C4-2B (cell line): ENCODE data around the gene SAPCD1.
A peak's percentile ranks its signal among the peaks of the same experiment; 100 is the strongest.

Experiments
- H3K27ac ChIP-seq: fragments of 450-650 bp; 2 replicates; pipeline ENCODE4 v1.5.1; 2017
- ZFX ChIP-seq: fragments of 450-650 bp; IDR thresholded peaks from 2 replicates; pipeline ENCODE4 v1.6.1; 2017
- TF ChIP-seq, protein P1 (sequence below): fragments of 450-650 bp; conservative IDR thresholded peaks from 2 replicates; pipeline ENCODE4 v1.5.1; 2017; ENCODE audit warnings: mild to moderate bottlenecking

SAPCD1 gene

DNA sequence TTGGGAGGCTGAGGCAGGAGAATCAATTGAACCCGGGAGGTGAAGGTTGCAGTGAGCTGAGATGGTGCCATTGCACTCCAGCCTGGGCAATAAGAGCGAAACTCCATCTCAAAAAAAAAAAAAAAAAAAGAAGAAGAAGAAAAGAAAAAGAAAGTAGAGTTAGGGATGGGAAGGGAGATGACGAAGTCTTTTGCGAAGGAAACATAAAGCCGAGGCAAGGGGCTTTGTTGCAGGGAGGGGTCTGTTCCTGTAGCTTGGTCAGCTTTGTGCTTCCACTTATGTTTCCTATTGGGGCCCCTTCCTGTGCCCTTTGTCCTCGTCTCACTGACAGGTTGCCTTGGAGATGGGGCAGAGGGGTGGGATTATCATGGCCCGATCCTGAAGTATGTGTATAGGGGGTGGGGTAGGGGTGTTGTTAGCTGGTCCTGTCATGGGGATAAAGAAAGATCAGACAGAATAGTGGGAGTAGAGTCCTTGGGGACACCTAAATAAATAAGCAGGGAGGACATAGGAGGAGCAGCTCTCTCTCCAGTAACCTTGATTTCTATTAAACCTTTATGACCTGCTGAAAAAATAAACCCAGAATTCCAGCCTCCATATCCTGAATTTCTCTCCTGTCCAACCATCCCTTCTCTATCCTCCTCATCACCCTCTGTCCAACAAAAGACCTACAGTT is 25.0 kb upstream of the SAPCD1 start:
- peak overlapping the region; percentile 95 for H3K27ac ChIP-seq
- TF ChIP-seq ZFX, result no peak
- TF ChIP-seq, protein P1, sequence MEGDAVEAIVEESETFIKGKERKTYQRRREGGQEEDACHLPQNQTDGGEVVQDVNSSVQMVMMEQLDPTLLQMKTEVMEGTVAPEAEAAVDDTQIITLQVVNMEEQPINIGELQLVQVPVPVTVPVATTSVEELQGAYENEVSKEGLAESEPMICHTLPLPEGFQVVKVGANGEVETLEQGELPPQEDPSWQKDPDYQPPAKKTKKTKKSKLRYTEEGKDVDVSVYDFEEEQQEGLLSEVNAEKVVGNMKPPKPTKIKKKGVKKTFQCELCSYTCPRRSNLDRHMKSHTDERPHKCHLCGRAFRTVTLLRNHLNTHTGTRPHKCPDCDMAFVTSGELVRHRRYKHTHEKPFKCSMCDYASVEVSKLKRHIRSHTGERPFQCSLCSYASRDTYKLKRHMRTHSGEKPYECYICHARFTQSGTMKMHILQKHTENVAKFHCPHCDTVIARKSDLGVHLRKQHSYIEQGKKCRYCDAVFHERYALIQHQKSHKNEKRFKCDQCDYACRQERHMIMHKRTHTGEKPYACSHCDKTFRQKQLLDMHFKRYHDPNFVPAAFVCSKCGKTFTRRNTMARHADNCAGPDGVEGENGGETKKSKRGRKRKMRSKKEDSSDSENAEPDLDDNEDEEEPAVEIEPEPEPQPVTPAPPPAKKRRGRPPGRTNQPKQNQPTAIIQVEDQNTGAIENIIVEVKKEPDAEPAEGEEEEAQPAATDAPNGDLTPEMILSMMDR, result no peak

DNA sequence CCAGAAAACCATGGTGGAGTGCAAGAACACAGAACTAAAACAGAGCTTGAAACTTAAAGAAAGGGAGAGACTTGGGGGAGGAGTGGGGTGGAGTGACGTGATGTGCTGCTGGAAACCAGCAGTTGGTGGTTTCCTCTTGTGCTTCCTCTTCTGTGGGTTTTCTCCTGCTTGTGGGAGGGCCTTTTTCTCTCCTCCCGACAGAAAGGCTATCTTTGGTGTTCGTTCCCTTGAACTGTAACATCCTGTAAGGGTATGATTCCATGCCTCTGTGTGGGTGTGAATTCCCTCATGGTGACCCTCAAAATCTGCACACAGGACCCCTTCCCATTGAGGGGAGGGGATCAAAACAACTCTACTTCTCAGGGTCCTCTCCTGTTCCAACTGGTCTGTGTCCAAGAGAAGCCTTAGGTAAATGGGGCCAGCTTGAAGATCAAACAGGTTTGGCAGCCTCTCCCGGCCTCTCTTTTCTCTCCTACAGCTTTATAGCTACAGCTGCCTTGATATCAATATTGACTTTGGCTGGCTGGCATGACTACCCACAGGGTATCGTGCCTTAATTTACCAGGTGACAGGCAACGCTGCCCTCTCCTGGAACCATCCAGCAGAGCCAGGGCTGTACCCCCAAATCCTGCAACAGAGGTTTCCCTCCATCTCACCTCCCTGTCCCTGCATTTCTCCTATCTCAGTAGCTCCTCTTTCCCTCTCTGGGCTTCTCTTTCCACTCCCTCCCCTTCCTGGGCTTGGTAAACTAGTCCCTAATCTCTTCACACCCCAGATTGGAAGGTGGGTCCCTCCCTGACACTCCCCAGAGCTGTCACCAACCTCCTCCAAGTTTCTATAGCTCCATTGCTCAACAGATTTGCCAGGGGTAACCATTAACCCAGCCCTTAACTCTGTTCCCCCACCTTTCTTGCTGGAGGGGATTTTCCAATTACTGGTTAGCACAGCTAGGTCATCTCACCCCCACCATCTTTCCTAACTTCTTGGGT is 24.2 kb upstream of the SAPCD1 start:
- peak overlapping the region; percentile 95 for H3K27ac ChIP-seq
- TF ChIP-seq ZFX, result no peak
- TF ChIP-seq, protein P1, result peak; percentile 54

DNA sequence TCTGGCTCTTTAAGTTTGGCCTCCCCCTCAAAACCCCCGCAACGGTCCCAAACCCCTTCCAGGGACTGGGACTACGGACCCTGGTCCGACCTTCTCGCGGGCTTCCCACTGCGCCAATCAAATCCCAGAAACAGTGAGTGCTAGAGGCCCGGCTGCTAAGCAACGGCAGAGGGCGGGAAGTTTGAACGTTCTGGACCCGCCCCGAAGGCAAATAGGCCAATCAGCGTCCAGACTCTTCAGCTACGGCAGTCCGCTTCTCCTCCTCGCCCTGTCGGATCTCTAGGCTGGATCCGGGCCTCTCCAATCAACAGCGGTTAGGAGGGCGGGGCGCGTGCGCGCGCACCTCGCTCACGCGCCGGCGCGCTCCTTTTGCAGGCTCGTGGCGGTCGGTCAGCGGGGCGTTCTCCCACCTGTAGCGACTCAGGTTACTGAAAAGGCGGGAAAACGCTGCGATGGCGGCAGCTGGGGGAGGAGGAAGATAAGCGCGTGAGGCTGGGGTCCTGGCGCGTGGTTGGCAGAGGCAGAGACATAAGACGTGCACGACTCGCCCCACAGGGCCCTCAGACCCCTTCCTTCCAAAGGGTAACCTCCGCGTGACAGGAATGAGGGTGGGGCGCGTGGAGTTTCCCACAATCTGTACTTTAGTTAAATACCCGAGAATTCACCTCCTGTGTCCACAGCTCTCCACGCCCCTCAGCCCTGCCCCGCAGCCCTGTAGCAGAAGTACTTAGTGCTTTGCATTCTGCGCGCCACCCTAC is 22.6 kb upstream of the SAPCD1 start, which contains the start of gene MSH5:
Gene MSH5 (plus strand): TSS at position 367 of the 758 bp plus-strand sequence. CDS start 462 bp downstream, outside the sequence.
- H3K27ac ChIP-seq, result peak within 1 kb of the TSS; percentile 95
- peak; percentile 54; the same call in 1 of the 2 replicates for TF ChIP-seq ZFX
- TF ChIP-seq, protein P1, result no peak

DNA sequence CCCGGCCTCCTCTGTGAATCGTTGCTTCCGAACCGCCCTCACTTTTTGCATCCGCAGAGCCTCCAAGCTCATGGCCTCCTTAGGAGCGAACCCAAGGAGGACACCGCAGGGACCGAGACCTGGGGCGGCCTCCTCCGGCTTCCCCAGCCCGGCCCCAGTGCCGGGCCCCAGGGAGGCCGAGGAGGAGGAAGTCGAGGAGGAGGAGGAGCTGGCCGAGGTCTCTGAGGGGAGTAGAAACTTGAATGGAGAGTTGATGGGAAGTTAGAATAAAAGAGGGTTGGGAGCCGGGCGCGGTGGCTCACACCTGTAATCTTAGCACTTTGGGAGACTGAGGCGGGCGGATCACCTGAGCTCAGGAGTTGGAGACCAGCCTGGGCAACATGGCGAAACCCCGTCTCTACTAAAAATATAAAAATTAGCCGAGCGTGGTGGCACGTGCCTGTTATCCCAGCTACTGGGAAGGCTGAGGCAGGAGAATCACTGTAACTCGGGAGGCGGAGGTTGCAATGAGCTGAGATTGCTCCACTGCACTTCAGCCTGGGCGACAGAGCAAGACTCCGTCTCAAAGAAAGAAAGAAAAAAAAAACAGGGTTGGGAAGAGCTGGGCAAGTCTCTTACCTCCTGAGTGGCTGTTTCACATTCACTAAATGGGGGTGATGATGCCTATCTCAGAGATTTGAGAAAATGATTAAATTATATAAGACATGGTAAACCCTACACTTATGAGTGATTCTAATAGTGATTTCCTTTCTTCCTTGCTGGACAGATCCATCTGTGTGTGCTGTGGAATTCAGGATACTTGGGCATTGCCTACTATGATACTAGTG is 21.8 kb upstream of the SAPCD1 start:
- H3K27ac ChIP-seq, result peak overlapping the region; percentile 95
- no peak; the same call in 1 of the 2 replicates for TF ChIP-seq ZFX
- TF ChIP-seq, protein P1, result no peak

DNA sequence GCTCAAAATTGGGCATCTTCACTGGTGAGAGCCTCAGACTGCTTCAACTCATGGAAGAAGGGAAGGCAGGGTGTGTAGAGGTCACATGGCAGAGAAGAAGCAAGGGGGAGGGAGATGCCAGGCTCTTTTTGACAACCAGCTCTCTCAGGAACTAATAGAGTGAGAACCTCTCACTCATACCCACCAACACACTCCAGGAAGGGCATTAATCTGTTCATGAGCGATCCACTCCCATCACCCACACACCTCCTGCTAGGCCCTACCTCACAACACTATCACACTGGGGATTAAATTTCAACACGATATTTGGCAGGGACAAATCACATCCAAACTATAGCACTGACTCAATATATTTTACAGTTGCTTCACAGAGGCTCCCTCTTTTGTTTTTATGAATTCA is 20.6 kb upstream of the SAPCD1 start:
- no peak overlapping the region for H3K27ac ChIP-seq
- TF ChIP-seq ZFX, result no peak
- TF ChIP-seq, protein P1, result no peak

DNA sequence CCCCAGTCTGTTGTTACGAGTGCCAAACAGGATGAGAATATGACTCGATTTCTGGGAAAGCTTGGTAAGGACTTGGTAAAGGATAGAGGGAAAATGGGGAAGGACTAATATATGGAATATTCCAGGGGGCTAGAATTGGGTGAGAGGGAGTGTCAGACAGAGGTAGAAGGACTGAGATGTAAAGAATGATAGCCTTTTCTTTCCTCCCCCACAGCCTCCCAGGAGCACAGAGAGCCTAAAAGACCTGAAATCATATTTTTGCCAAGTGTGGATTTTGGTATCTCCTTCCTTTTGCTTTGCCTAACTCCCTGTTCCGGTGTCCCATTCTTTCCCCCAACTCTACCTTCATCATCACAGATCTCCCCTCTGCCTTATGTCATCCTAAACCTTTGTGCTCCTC is 19.6 kb upstream of the SAPCD1 start:
- TF ChIP-seq, protein P1, result no peak
- H3K27ac ChIP-seq, result no peak overlapping the region
